Epithelial cell of esophagus (primary cell): ENCODE results near the gene FAM181A.

Experiments
- DNase-seq: peaks from one replicate; pipeline ENCODE4 v3.0.0; 2010; ENCODE audit warnings: low read depth
- H3K4me3 ChIP-seq: 2 replicates; pipeline ENCODE4 v1.5.1; 2011; ENCODE audit warnings: mild to moderate bottlenecking, low read length, control low read depth
- CTCF ChIP-seq: IDR thresholded peaks from 2 replicates; pipeline ENCODE4 v1.5.1; 2011; ENCODE audit warnings: low read depth, mild to moderate bottlenecking, low read length, control low read depth, inconsistent platforms; ENCODE audit not compliant: insufficient read depth; ENCODE audit errors: missing control alignments

The FAM181A gene

GRCh38 chr14:93974299-93974698 lies 47.2 kb downstream of the FAM181A start:
- TF ChIP-seq CTCF: no peak
- DNase-seq: no peak

GRCh38 chr14:93974833-93975232 lies 47.7 kb downstream of the FAM181A start:
- DNase-seq: no peak
- no peak overlapping the region for H3K4me3 ChIP-seq
- TF ChIP-seq CTCF: no peak

More at GRCh38 chr14:93974299-93974698, 47.2 kb downstream of the FAM181A start:
- H3K4me3 ChIP-seq: no peak overlapping the region

- no peak overlapping the region for H3K4me3 ChIP-seq
- DNase-seq: no peak
- TF ChIP-seq CTCF: no peak
These were observed 48.8 kb downstream of the FAM181A start for GRCh38 chr14:93975791-93976476.

GRCh38 chr14:93976477-93977057 lies 49.4 kb downstream of the FAM181A start, which contains the start of gene ASB2:
ASB2 (minus strand) TSS chr14:93976570; CDS start chr14:93964539, 12,031 bp downstream.
- TF ChIP-seq CTCF: no peak
- H3K4me3 ChIP-seq: no peak within 1 kb of the TSS
- DNase-seq: no peak

- TF ChIP-seq CTCF: no peak
- no peak for DNase-seq
- no peak overlapping the region for H3K4me3 ChIP-seq
These were observed 50.0 kb downstream of the FAM181A start for GRCh38 chr14:93977171-93977570.

- DNase-seq: no peak
- no peak overlapping the region for H3K4me3 ChIP-seq
- TF ChIP-seq CTCF: no peak
These were observed 50.8 kb downstream of the FAM181A start for GRCh38 chr14:93977790-93978581.
